H9 (cell line): ENCODE results near the gene PCSK6. TPM values are rescaled to one million over a fixed set of nuclear protein-coding genes. Genes with fewer than 3 reads are reported as not detected.

Experiments
- DNase-seq: peaks from one replicate; pipeline ENCODE4 v3.0.0-alpha.2; 2017
- H2AFZ ChIP-seq: one replicate; pipeline ENCODE4 v1.6.1; 2013; ENCODE audit warnings: mild to moderate bottlenecking, low read length, control low read depth, moderate library complexity
- H2AK5ac ChIP-seq: 2 replicates; pipeline ENCODE4 v1.6.1; 2013; ENCODE audit warnings: low read length, control low read depth, mixed read lengths; ENCODE audit not compliant: insufficient read length
- H2BK120ac ChIP-seq: one replicate; pipeline ENCODE4 v1.6.1; 2013; ENCODE audit warnings: low read depth, mild to moderate bottlenecking, low read length, control low read depth, inconsistent platforms; ENCODE audit not compliant: poor library complexity, severe bottlenecking
- H2BK12ac ChIP-seq: 2 replicates; pipeline ENCODE4 v1.6.1; 2013; ENCODE audit warnings: low read length, control low read depth, mixed read lengths, low read depth; ENCODE audit not compliant: insufficient read length
- H2BK15ac ChIP-seq: 2 replicates; pipeline ENCODE4 v1.6.1; 2013; ENCODE audit warnings: low read depth, low read length, control low read depth
- H2BK20ac ChIP-seq: one replicate; pipeline ENCODE4 v1.6.1; 2013; ENCODE audit warnings: low read depth, mild to moderate bottlenecking, low read length, control low read depth, inconsistent platforms; ENCODE audit not compliant: poor library complexity, severe bottlenecking
- H2BK5ac ChIP-seq: 2 replicates; pipeline ENCODE4 v1.6.1; 2013; ENCODE audit warnings: low read length, control low read depth, mixed read lengths; ENCODE audit not compliant: insufficient read length
- H3K14ac ChIP-seq: 2 replicates; pipeline ENCODE4 v1.6.1; 2013; ENCODE audit warnings: low read length, control low read depth; ENCODE audit not compliant: insufficient read depth
- H3K18ac ChIP-seq: 2 replicates; pipeline ENCODE4 v1.6.1; 2013; ENCODE audit warnings: low read depth, mild to moderate bottlenecking, mixed read lengths, low read length, control low read depth; ENCODE audit not compliant: insufficient read length
- H3K23ac ChIP-seq: 2 replicates; pipeline ENCODE4 v1.6.1; 2013; ENCODE audit warnings: low read length, control low read depth, mixed read lengths, low read depth; ENCODE audit not compliant: insufficient read length
- H3K23me2 ChIP-seq: 2 replicates; pipeline ENCODE4 v1.6.1; 2013; ENCODE audit warnings: low read depth, mild to moderate bottlenecking, mixed read lengths, low read length, control low read depth; ENCODE audit not compliant: insufficient read length, poor library complexity, severe bottlenecking
- H3K27ac ChIP-seq: 2 replicates; pipeline ENCODE4 v1.5.1; 2013; ENCODE audit warnings: low read length, control low read depth, mixed read lengths, low read depth; ENCODE audit not compliant: insufficient read length
- H3K27me3 ChIP-seq: 2 replicates; pipeline ENCODE4 v1.6.1; 2013; ENCODE audit warnings: low read length, control low read depth, inconsistent platforms; ENCODE audit not compliant: insufficient read depth
- H3K4ac ChIP-seq: 2 replicates; pipeline ENCODE4 v1.6.1; 2013; ENCODE audit warnings: low read depth, mild to moderate bottlenecking, control low read depth, inconsistent platforms, low read length, moderate library complexity
- H3K4me1 ChIP-seq: 2 replicates; pipeline ENCODE4 v1.6.1; 2013; ENCODE audit warnings: low read length, control low read depth, inconsistent platforms; ENCODE audit not compliant: insufficient read depth
- H3K4me2 ChIP-seq: 2 replicates; pipeline ENCODE4 v1.6.1; 2013; ENCODE audit warnings: low read length, control low read depth, mixed read lengths; ENCODE audit not compliant: insufficient read length, insufficient read depth
- H3K56ac ChIP-seq: 2 replicates; pipeline ENCODE4 v1.6.1; 2013; ENCODE audit warnings: low read depth, mild to moderate bottlenecking, mixed read lengths, low read length, control low read depth; ENCODE audit not compliant: insufficient read length
- H3K79me1 ChIP-seq: 2 replicates; pipeline ENCODE4 v1.6.1; 2013; ENCODE audit warnings: low read depth, mild to moderate bottlenecking, moderate library complexity, low read length, control low read depth, inconsistent platforms; ENCODE audit not compliant: insufficient read depth, poor library complexity, severe bottlenecking
- H3K79me2 ChIP-seq: 2 replicates; pipeline ENCODE4 v1.6.1; 2013; ENCODE audit warnings: low read length, control low read depth, inconsistent platforms; ENCODE audit not compliant: insufficient read depth
- H3K9ac ChIP-seq: 2 replicates; pipeline ENCODE4 v1.6.1; 2013; ENCODE audit warnings: low read length, control low read depth, mixed read lengths; ENCODE audit not compliant: insufficient read length; ENCODE audit errors: extremely low read depth
- H3K9me3 ChIP-seq: one replicate; pipeline ENCODE4 v1.6.1; 2013; ENCODE audit warnings: low read depth, low read length, inconsistent platforms; ENCODE audit not compliant: control insufficient read depth
- H3T11ph ChIP-seq: one replicate; pipeline ENCODE4 v1.6.1; 2013; ENCODE audit warnings: mild to moderate bottlenecking, low read length, control low read depth, inconsistent platforms
- H4K20me1 ChIP-seq: one replicate; pipeline ENCODE4 v1.6.1; 2013; ENCODE audit not compliant: control insufficient read depth, insufficient read length, insufficient read depth
- H4K5ac ChIP-seq: 2 replicates; pipeline ENCODE4 v1.6.1; 2013; ENCODE audit warnings: low read depth, mild to moderate bottlenecking, mixed read lengths, low read length, control low read depth; ENCODE audit not compliant: insufficient read length
- H4K8ac ChIP-seq: replicated peaks from 2 replicates; pipeline ENCODE4 v1.6.1; 2013; ENCODE audit warnings: low read length, control low read depth, mixed read lengths, low read depth; ENCODE audit not compliant: insufficient read length
- H4K91ac ChIP-seq: 2 replicates; pipeline ENCODE4 v1.6.1; 2013; ENCODE audit warnings: low read depth, mild to moderate bottlenecking, moderate library complexity, mixed read lengths, low read length, control low read depth; ENCODE audit not compliant: insufficient read length
- H3K27ac Mint-ChIP-seq, 3 experiments: 2 replicates in 2 of 3; 3 replicates in 1 of 3; pipeline ENCODE4 v1.8.0; 2020 to 2021; ENCODE audit warnings: mixed read lengths in 3 of 3, mild to moderate bottlenecking in 1 of 3, moderate library complexity in 1 of 3
- H3K27me3 Mint-ChIP-seq: 2 replicates; pipeline ENCODE4 v1.8.0; 2021; ENCODE audit warnings: low read depth, mild to moderate bottlenecking, moderate library complexity, mixed read lengths
- H3K36me3 Mint-ChIP-seq, 3 experiments: 2 replicates in 2 of 3; 3 replicates in 1 of 3; pipeline ENCODE4 v1.8.0; 2020 to 2021; ENCODE audit warnings: low read depth in 3 of 3, mixed read lengths in 3 of 3; ENCODE audit not compliant: insufficient read depth in 1 of 3
- H3K4me1 Mint-ChIP-seq, 2 experiments: 2 replicates each; pipeline ENCODE4 v1.8.0; 2020; ENCODE audit warnings: mixed read lengths in 2 of 2
- H3K4me3 Mint-ChIP-seq, 2 experiments: 2 replicates in 1 of 2; 3 replicates in 1 of 2; pipeline ENCODE4 v1.8.0; 2020 to 2021; ENCODE audit warnings: mild to moderate bottlenecking in 2 of 2, mixed read lengths in 2 of 2, moderate library complexity in 1 of 2
- H3K9me3 Mint-ChIP-seq, 2 experiments: 2 replicates in 1 of 2; 3 replicates in 1 of 2; pipeline ENCODE4 v1.8.0; 2020; ENCODE audit warnings: mild to moderate bottlenecking in 2 of 2, mixed read lengths in 2 of 2, moderate library complexity in 1 of 2
- WGBS: extraction: QIAGEN DNeasy Blood & Tissue Kit; methylation state at CpG from one replicate; pipeline ENCODE4 v1.1.7; 2013; ENCODE audit warnings: missing lambda C conversion rate, low lambda C conversion rate, mixed read lengths; ENCODE audit not compliant: insufficient read length; ENCODE audit errors: extremely low coverage; 5-methylcytosine and 5-hydroxymethylcytosine counted together
- total RNA-seq: library from RNA; stranded (reverse); gene quantifications from 2 replicates; pipeline ENCODE4 v1.2.1, GENCODE V29; 2021
- TF ChIP-seq, protein P1 (sequence below): fragments of 200-600 bp; sonication (generic); conservative IDR thresholded peaks from 3 replicates; pipeline ENCODE4 v1.8.0; 2021; ENCODE audit warnings: antibody characterized with exemption, mild to moderate bottlenecking

Gene PCSK6
- total RNA-seq, 1 experiment from 2014 or later, result 4.0 TPM

DNA sequence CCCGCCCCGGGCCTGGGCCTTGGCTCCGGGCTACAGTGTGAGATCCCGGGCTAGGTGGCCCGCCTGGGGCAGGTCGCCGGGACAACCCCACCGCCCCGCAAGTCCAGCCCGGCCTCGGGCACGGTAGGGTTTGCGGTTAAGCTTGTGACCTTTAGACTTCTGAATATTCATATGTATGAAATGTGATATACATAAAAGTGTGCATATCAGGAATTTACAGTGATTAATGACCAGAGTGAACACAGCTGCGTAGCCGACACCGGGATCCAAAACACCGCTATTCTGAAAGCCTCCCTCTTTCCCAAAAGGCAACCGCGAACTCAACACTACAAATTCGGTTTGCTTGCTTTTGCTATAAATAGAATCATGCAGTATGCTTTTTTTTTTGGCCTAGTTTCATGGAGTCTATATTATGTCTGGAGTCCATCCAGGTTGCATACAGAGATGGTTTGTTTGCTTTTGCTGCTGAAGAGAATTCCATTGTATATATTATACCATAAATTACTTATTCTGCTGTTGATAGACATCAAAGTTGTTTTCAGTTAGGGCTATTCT is 193.8 kb downstream of the PCSK6 start:
- Histone ChIP-seq H3K18ac (no peak overlapping the region), H4K91ac (no peak overlapping the region), H2AFZ (no peak overlapping the region), H3K4me2 (peak overlapping the region; percentile 61), H3K79me2 (peaks cover 21% of the 10 kb centered on the region), H3K4me1 (no peaks in the 10 kb centered on the region), H2BK15ac (no peak overlapping the region), H2BK120ac (no peak overlapping the region), H4K5ac (no peak overlapping the region), H2BK12ac (no peak overlapping the region), H3K56ac (no peak overlapping the region), H3K27ac (no peak overlapping the region), H3K79me1 (no peaks in the 10 kb centered on the region), H3K9me3 (no peaks in the 10 kb centered on the region), H3K14ac (no peak overlapping the region), H3K27me3 (no peaks in the 10 kb centered on the region), H2AK5ac (no peak overlapping the region), H3K23me2 (peaks cover 7% of the 10 kb centered on the region), H3K9ac (peak overlapping the region; percentile 53), H2BK5ac (no peak overlapping the region), H4K20me1 (no peaks in the 10 kb centered on the region), H3T11ph (no peak overlapping the region), H3K23ac (no peak overlapping the region), H4K8ac (no peak overlapping the region), H3K4ac (no peak overlapping the region), H2BK20ac (no peak overlapping the region)
- Mint-ChIP-seq H3K9me3 (no peaks in the 10 kb centered on the region), H3K27ac (no peak overlapping the region), H3K4me3 (peak overlapping the region; percentile 91 to 92), H3K4me1 (peaks cover 11 to 18% of the 10 kb centered on the region in 2 experiments), H3K36me3 (peaks cover 0 to 17% (median 13%) of the 10 kb centered on the region in 3 experiments; a peak in 4 of 7 replicates), H3K27me3 (no peaks in the 10 kb centered on the region)
- no peak for DNase-seq
- TF ChIP-seq, protein P1, sequence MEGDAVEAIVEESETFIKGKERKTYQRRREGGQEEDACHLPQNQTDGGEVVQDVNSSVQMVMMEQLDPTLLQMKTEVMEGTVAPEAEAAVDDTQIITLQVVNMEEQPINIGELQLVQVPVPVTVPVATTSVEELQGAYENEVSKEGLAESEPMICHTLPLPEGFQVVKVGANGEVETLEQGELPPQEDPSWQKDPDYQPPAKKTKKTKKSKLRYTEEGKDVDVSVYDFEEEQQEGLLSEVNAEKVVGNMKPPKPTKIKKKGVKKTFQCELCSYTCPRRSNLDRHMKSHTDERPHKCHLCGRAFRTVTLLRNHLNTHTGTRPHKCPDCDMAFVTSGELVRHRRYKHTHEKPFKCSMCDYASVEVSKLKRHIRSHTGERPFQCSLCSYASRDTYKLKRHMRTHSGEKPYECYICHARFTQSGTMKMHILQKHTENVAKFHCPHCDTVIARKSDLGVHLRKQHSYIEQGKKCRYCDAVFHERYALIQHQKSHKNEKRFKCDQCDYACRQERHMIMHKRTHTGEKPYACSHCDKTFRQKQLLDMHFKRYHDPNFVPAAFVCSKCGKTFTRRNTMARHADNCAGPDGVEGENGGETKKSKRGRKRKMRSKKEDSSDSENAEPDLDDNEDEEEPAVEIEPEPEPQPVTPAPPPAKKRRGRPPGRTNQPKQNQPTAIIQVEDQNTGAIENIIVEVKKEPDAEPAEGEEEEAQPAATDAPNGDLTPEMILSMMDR, result no peak
- WGBS, result no CpG with 5 or more reads among the region's 20 CpGs
